K562 (cell line): Measurements from ENCODE around the gene GLRX3. TPM values are rescaled to one million over a fixed set of nuclear protein-coding genes. Genes with fewer than 3 reads are reported as not detected.
"Not testable (repeated sequence)": the region's sequence is repeated elsewhere in the genome, so short reads cannot be mapped to it uniquely, and the experiment has no call there.

Source experiments
- ATAC-seq: fragments of 200-7000 bp; cut with Tn5 transposase; 3 replicates; pipeline ENCODE4 v1.9.1; 2020; ENCODE audit warnings: moderate library complexity
- BruUV-seq: library from RNA; stranded (reverse); fragments of 400-500 nt; replicated peaks from 2 replicates; lab custom pipeline; 2021; lab: Mats Ljungman, UMichigan
- CTCF ChIA-PET: fragments of 300-600 bp; formaldehyde crosslinking; extraction: SDS; loops from one replicate; lab custom pipeline; 2021; ENCODE audit warnings: low intra/inter-chr PET ratio; lab: Yijun Ruan, JAX
- POLR2A ChIA-PET: fragments of 300-600, 350-650 bp; sonication (Branson Sonifier 250); formaldehyde crosslinking; extraction: SDS; loops from one replicate; lab custom pipeline; 2021; ENCODE audit warnings: antibody characterized with exemption, inconsistent platforms; lab: Yijun Ruan, JAX
- DNase-seq, 4 experiments: peaks; one replicate each; pipeline versions ENCODE4 v3.0.0 to v3.0.0-alpha.2; 2011 to 2018; ENCODE audit warnings: low spot score in 3 of 4, mixed read lengths in 3 of 4; ENCODE audit errors: extremely low read depth in 1 of 4
- FAIRE-seq: peaks from 2 replicates; lab custom pipeline; 2011; peaks lifted over from hg19 to GRCh38; lab: Jason Lieb, UNC
- H2AFZ ChIP-seq: 2 replicates; pipeline ENCODE4 v1.6.0; 2011; ENCODE audit warnings: low read depth, low read length, control low read depth, inconsistent platforms
- H3K27ac ChIP-seq: fragments of 200-600 bp; 3 replicates; pipeline ENCODE4 v1.8.0; 2011; ENCODE audit warnings: low read depth, mild to moderate bottlenecking, control low read depth, inconsistent platforms, low read length, moderate library complexity, mixed read lengths; ENCODE audit errors: extremely low read depth
- H3K27me3 ChIP-seq, 2 experiments: fragments of 300-600 bp in 1 of 2; 2 replicates in 1 of 2; 3 replicates in 1 of 2; pipeline versions ENCODE4 v1.6.0 to v1.8.0; 2011; ENCODE audit warnings: inconsistent platforms in 2 of 2, low read length in 2 of 2, mild to moderate bottlenecking in 1 of 2, mixed read lengths in 1 of 2, moderate library complexity in 1 of 2; ENCODE audit not compliant: control insufficient read depth in 2 of 2, insufficient read depth in 2 of 2
- H3K36me3 ChIP-seq: fragments of 300-600 bp; 3 replicates; pipeline ENCODE4 v1.8.0; 2011; ENCODE audit warnings: mild to moderate bottlenecking, low read length, inconsistent platforms; ENCODE audit not compliant: control insufficient read depth, insufficient read depth
- H3K4me1 ChIP-seq, 2 experiments: fragments of 200-600 bp in 1 of 2; replicated peaks in 1 of 2; 2 replicates in 1 of 2; 3 replicates in 1 of 2; pipeline versions ENCODE4 v1.5.1 to v1.8.0; 2011; ENCODE audit warnings: inconsistent platforms in 2 of 2, low read length in 2 of 2, mild to moderate bottlenecking in 1 of 2, mixed read lengths in 1 of 2, moderate library complexity in 1 of 2; ENCODE audit not compliant: control insufficient read depth in 2 of 2, insufficient read depth in 2 of 2
- H3K4me2 ChIP-seq: 2 replicates; pipeline ENCODE4 v1.6.1; 2011; ENCODE audit warnings: low read length, control low read depth, inconsistent platforms, mixed read lengths; ENCODE audit not compliant: insufficient read depth
- H3K4me3 ChIP-seq: fragments of 200-600 bp; sonication (generic), shearing (Covaris generic); 2 replicates; pipeline ENCODE4 v1.5.1; 2016; ENCODE audit warnings: control low read depth, inconsistent platforms
- H3K79me2 ChIP-seq: fragments of 200-600 bp; 3 replicates; pipeline ENCODE4 v1.8.0; 2011; ENCODE audit warnings: low read length, inconsistent platforms; ENCODE audit not compliant: control insufficient read depth, insufficient read depth
- H3K9ac ChIP-seq, 2 experiments: 2 replicates each; pipeline versions ENCODE4 v1.6.0 to v1.6.1; 2011; ENCODE audit warnings: low read depth in 2 of 2, low read length in 2 of 2, control low read depth in 1 of 2, inconsistent platforms in 1 of 2, mild to moderate bottlenecking in 1 of 2, mixed read lengths in 1 of 2; ENCODE audit not compliant: insufficient read depth in 1 of 2
- H3K9me1 ChIP-seq: one replicate; pipeline ENCODE4 v1.6.0; 2011; ENCODE audit warnings: inconsistent platforms, mild to moderate bottlenecking, low read length, moderate library complexity; ENCODE audit not compliant: control insufficient read depth, insufficient read depth
- H3K9me3 ChIP-seq: replicated peaks from 2 replicates; pipeline ENCODE4 v1.5.1; 2011; ENCODE audit warnings: low read depth, low read length, inconsistent platforms; ENCODE audit not compliant: control insufficient read depth, insufficient read depth
- H4K20me1 ChIP-seq: replicated peaks from 2 replicates; pipeline ENCODE4 v1.6.1; 2011; ENCODE audit warnings: low read length, inconsistent platforms, mixed read lengths; ENCODE audit not compliant: control insufficient read depth, insufficient read depth
- ETV5 ChIP-seq: sonication (generic); formaldehyde crosslinking; IDR thresholded peaks from 2 replicates; pipeline ENCODE4 v1.4.0; 2020; ENCODE audit warnings: low read depth, mild to moderate bottlenecking, missing genetic modification reagents
- HNRNPUL1 ChIP-seq: fragments of 200-400 bp; formaldehyde crosslinking; IDR thresholded peaks from 2 replicates; pipeline ENCODE4 v1.6.1; 2017; ENCODE audit warnings: low read length
- KLF16 ChIP-seq: IDR thresholded peaks from 2 replicates; pipeline ENCODE4 v1.6.1; 2016; ENCODE audit warnings: antibody characterized with exemption
- WGBS: fragments of 100-300 bp; shearing (Covaris generic); methylation state at CpG from one replicate; pipeline ENCODE4 v1.1.6; 2016; ENCODE audit warnings: low coverage, mixed read lengths; ENCODE audit not compliant: insufficient coverage; ENCODE audit errors: missing lambda C conversion rate; 5-methylcytosine and 5-hydroxymethylcytosine counted together
- in situ Hi-C: fragments of 300-500 bp; cut with MboI; formaldehyde crosslinking; loops from 4 replicates; pipeline ENCODE4 v1.15.0; 2018; ENCODE audit warnings: inconsistent platforms, mixed read lengths
- intact Hi-C: fragments of 100-400 bp; cut with micrococcal nuclease; formaldehyde crosslinking; loops from 2 replicates; pipeline ENCODE4 v1.14.2; 2022
- polyA plus RNA-seq, 8 experiments: library from polyadenylated mRNA; depleted of rRNA in 4 of 8; stranded (reverse) in 5 of 8; unstranded in 3 of 8; fragments of >200 nt; fragmentation: Nextera tagmentation in 2 of 8; fragmentation: Illumina TruSeq in 1 of 8; extraction: Ambion mirVana in 2 of 8; extraction: Trizol in 1 of 8; gene quantifications; 2 replicates each; pipeline versions ENCODE4 v1.2.1 to v1.2.3, GENCODE V29; 2011 to 2014; ENCODE audit warnings: inconsistent platforms in 1 of 8, missing spikeins in 1 of 8
- total RNA-seq, 7 experiments: library from RNA; depleted of rRNA in 6 of 7; stranded (reverse); fragments of >200 nt in 6 of 7; fragmentation: Illumina TruSeq in 2 of 7; extraction: Trizol in 2 of 7; gene quantifications; 2 replicates each; pipeline versions ENCODE4 v1.2.1 to v1.2.3, GENCODE V29; 2011 to 2021; ENCODE audit warnings: low replicate concordance in 1 of 7

Gene GLRX3
- total and polyA plus RNA-seq, 9 of the 15 experiments (the other 6 are each of a cell fraction or from before 2014, with no cell fraction given): 115 to 190 (median 169) TPM

GRCh38 chr10:130201043-130201380 lies 64.8 kb downstream of the GLRX3 start:
- FAIRE-seq (no peak), ATAC-seq (no peak), DNase-seq (no peak)
- intact Hi-C loops (no loop called here), in situ Hi-C loops (no loop called here)
- Histone ChIP-seq H2AFZ (no peak overlapping the region), H3K9me1 (no peaks in the 10 kb centered on the region), H3K79me2 (no peaks in the 10 kb centered on the region), H3K36me3 (no peaks in the 10 kb centered on the region), H3K27ac (no peak overlapping the region), H3K27me3 (no peaks in the 10 kb centered on the region), H3K4me1 (peaks cover 0 to 10% of the 10 kb centered on the region in 2 experiments; a peak in 2 of 5 replicates), H4K20me1 (no peaks in the 10 kb centered on the region), H3K4me2 (no peak overlapping the region), H3K4me3 (no peak overlapping the region), H3K9ac (no peak overlapping the region), H3K9me3 (no peaks in the 10 kb centered on the region)
- TF ChIP-seq HNRNPUL1 (no peak), ETV5 (no peak), KLF16 (no peak)
- BruUV-seq: no TSS peak
- WGBS: no CpG with 5 or more reads among the region's 8 CpGs
- POLR2A ChIA-PET: no interaction called here
- CTCF ChIA-PET: no interaction called here

- FAIRE-seq, H3K27me3 ChIP-seq, H3K9ac ChIP-seq, H3K4me3 ChIP-seq, intact Hi-C loops, H3K4me2 ChIP-seq, H3K36me3 ChIP-seq, BruUV-seq, in situ Hi-C loops, H2AFZ ChIP-seq, H3K9me1 ChIP-seq, CTCF ChIA-PET, H3K79me2 ChIP-seq, H3K27ac ChIP-seq, DNase-seq, H4K20me1 ChIP-seq, H3K9me3 ChIP-seq, ATAC-seq: not testable (repeated sequence)
- 6% methylated on average over 3 of the region's 4 CpGs for WGBS
- peaks cover 0 to 10% of the 10 kb centered on the region in 2 experiments; a peak in 2 of 5 replicates for H3K4me1 ChIP-seq
- POLR2A ChIA-PET: interaction anchor here (0.8 kb wide), 1 partner anchor 14 kb away, joined by 3 read pairs; no protein-coding TSS in a partner anchor
These were observed 66.0 kb downstream of the GLRX3 start for GRCh38 chr10:130202150-130202549.
